GM13976 (cell line): ENCODE results near the gene ADCY2.

Experiments used
- DNase-seq: peaks from one replicate; pipeline ENCODE4 v3.0.0; 2012; ENCODE audit warnings: low spot score
- CTCF ChIP-seq: IDR thresholded peaks from 2 replicates; pipeline ENCODE4 v1.5.1; 2012; ENCODE audit warnings: borderline replicate concordance, mild to moderate bottlenecking; ENCODE audit not compliant: insufficient read depth; ENCODE audit errors: extremely low read depth, missing control alignments, control extremely low read depth
- in situ Hi-C: fragments of 300-500 bp; cut with MboI; formaldehyde crosslinking; loops from one replicate; pipeline ENCODE4 v1.12.0; 2022; ENCODE audit warnings: low sequenced_read_pairs, mixed read lengths, inconsistent platforms; ENCODE audit not compliant: unreplicated experiment

ADCY2 gene

DNA sequence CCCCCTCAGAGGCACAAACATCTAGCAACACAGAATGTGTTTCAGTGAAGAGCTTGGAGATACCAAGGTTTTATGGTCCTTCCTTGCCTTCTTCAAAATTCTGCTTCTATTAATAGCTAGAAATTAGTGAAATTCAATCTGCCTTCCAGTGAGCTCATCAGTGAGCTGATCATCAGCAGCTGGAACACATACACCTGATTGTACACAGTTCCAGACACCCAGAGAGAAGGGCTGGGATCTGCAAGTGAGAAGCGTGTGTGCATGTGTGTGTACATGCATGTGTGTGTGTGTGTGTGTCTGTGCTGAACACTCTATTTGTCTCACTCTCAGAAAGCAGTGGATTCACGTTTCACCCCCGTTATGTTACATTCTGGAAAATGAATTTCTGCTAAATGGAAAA, 426.5 kb downstream of the ADCY2 start:
- no peak for DNase-seq
- in situ Hi-C loops, result no loop called here

GRCh38 chr5:7823594-7823993, 427.7 kb downstream of the ADCY2 start:
- in situ Hi-C loops, result no loop called here
- no peak for TF ChIP-seq CTCF
- DNase-seq, result no peak

More for the DNA sequence above, 426.5 kb downstream of the ADCY2 start:
- no peak for TF ChIP-seq CTCF

- in situ Hi-C loops, result no loop called here
Measured at GRCh38 chr5:7824995-7825394, 429.1 kb downstream of the ADCY2 start.

GRCh38 chr5:7825630-7826029, 429.7 kb downstream of the ADCY2 start:
- TF ChIP-seq CTCF, result no peak
- no peak for DNase-seq
- in situ Hi-C loops, result no loop called here

More at GRCh38 chr5:7824995-7825394, 429.1 kb downstream of the ADCY2 start:
- no peak for TF ChIP-seq CTCF
- DNase-seq, result no peak

- in situ Hi-C loops, result no loop called here
- no peak for TF ChIP-seq CTCF
- no peak for DNase-seq
Measured at GRCh38 chr5:7827610-7828009, 431.7 kb downstream of the ADCY2 start.

DNA sequence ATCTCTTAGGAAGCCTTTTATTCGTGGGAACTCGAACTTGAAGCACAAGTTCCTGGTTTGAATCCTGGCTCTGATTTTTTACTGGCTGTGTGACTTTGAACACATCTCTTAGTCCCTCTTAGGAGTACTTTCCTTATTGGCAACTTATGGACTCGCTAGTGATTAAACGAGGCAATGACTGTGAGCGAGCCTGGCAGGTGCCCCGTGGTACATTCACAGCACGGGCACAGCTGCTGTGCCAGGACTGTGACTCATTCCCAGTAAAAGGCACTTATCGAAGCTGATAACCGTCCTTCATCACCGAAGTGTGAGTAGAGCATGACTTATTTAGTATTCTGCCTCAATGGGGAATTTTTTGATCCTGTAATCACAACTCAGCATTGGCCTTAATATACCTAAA, 432.3 kb downstream of the ADCY2 start:
- in situ Hi-C loops, result no loop called here

More for the DNA sequence above, 432.3 kb downstream of the ADCY2 start:
- no peak for TF ChIP-seq CTCF
- no peak for DNase-seq
